Stimulated activated CD8-positive, alpha-beta memory T cell treated with anti-CD3 and anti-CD28 coated beads, Interleukin-12 subunit alpha, Interleukin-12 subunit beta, amount 100 ng/mL, for 24 hours (primary cell): ENCODE measurements around the gene FN1.
"Not testable (repeated sequence)": the region's sequence is repeated elsewhere in the genome, so short reads cannot be mapped to it uniquely, and the experiment has no call there.

Experiments
- DNase-seq: peaks from one replicate; pipeline ENCODE4 v3.0.0-alpha.2; 2020; ENCODE audit errors: extremely low read depth

Gene FN1

DNA sequence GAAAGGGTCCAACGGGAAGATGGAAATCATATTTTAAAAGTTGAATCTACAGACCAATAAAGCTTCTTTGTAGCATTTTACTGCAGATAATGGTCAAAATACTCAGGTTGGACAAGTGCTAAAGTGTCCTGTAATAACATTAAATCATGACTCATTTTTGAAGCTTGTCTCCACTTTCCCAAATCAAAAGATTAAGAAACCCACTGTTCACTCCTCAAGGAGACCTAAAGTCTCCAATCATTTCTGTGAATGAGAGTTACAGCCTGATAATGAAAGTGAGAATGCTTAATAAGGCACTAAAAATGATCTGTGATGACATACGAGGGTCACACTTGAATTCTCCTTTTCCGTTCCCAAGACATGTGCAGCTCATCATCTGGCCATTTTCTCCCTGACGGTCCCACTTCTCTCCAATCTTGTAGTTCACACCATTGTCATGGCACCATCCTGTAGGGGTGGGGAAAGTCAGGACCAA is 70.6 kb downstream of the FN1 start:
- DNase-seq = no peak

GRCh38 chr2:215364157-215365155 is 71.4 kb downstream of the FN1 start:
- DNase-seq = no peak

GRCh38 chr2:215363461-215364156 is 72.3 kb downstream of the FN1 start:
- DNase-seq = no peak

GRCh38 chr2:215363039-215363438 is 72.8 kb downstream of the FN1 start:
- no peak for DNase-seq

DNA sequence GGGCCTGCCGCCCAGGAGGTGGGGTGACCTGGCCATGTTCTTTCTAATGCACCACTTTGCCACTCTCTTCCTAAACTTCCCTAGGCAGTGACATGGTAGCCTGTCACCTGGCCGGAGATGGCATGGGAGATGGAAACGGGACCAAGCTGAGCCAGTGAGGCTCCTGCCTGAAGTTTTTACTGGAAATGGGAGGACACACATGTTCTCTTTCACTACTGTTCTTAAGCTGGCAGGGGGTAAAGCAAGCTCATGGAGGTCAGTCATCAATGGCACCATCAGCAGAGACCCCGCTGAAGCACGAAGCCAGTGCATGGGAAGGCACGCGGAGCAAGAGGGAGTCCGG is 73.3 kb downstream of the FN1 start:
- no peak for DNase-seq

- no peak for DNase-seq
Measured at GRCh38 chr2:215361876-215362561, 73.8 kb downstream of the FN1 start.

DNA sequence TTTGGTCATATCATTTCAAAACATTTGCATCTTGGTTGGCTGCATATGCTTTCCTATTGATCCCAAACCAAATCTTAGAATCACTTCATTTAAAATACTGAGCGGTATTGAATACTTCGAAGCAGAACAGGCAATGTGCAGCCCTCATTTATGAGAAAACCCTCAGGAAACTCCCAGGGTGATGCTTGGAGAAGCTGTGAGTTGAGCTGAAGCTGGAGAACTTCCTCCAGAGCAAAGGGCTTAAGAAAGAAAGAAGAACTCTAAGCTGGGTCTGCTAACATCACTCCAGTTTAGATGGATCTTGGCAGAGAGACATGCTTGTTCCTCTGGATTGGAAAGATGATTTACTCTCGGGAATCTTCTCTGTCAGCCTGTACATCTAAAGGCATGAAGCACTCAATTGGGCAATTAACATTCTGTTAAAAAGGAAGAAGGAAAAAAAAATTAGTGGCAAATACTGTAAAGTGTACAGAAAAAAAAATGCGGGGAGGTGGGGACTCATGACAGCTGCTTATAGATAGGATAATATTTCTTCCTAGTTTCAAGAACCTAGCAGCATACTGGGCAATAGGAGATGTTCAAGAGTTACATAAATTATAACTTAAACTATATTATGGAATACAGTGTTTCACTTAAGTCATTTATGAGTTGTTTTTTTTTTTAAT is 74.5 kb downstream of the FN1 start:
- no peak for DNase-seq

GRCh38 chr2:215360596-215360995 is 75.3 kb downstream of the FN1 start:
- no peak for DNase-seq

GRCh38 chr2:215360059-215360458 is 75.8 kb downstream of the FN1 start:
- DNase-seq = not testable (repeated sequence)

- no peak for DNase-seq
Measured at GRCh38 chr2:215359576-215359922, 76.3 kb downstream of the FN1 start.

GRCh38 chr2:215358891-215359575 is 76.8 kb downstream of the FN1 start:
- no peak for DNase-seq

DNA sequence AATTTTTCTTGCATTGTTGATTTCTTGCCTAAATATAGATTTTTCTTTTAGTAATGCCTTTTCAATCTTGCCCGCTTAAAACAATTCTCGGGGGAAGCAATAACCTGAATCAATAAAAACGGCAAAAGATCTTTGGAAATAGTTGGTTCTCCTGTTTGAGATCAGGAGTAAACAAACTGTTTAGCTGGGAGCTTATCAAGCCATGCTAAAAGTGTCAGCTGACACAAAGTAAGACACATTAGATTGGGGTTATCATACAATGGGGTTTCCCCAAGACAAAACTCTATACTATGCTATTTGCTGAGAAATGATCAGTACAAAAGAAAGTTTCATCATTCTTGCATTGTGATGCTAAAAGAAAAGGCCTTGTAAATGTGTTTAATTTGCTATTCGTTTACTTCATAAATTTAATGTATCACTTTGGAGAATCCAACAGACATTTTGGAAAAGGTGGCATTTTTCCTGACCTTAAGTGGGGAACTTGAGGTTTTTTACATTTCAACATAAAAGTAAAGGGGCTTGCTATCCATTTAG is 77.5 kb downstream of the FN1 start:
- no peak for DNase-seq

DNA sequence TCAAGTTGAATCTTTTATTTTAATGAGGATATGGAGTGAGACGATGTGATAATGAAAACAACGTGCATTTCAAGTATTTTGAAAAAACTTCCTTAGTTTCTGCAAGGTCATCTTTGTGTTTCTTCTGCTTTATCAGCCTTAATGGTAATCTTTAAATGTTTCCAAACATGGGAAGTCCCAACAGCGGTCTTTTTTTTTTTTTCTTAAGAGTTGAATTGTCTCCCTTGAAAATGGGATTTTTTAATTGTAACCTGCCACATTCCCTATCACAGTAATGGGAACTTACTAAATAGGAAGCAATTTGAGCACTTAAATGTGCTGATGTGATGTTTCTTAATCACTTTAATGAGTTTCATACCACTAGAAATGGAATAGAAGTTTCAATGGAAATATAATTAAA is 78.2 kb downstream of the FN1 start:
- no peak for DNase-seq

DNA sequence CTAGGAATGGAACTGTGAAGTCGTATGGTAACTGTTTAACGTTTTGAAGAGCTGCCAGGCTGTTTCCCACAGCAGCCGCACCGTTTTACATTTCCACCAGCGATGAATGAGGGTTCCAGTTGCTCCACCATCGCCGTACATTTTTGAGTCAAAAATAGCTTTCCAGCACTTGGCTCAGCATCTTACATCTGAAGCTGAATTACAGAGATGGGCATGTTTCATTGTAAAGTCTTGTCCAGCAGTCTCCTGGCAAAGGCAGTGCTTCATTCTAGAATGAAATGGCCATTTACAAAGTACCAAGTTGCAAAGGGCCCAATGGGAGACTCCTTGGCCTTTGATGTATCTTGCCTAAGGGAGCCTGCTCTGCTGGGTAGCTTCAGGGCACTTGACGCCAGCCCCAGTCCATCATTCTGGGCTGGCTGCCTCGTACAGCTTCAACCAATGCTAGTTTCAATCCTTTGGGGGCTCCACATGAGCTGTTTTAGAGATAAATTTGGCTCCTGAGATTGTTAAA is 78.9 kb downstream of the FN1 start:
- DNase-seq = no peak

- DNase-seq = no peak
Measured at GRCh38 chr2:215356334-215356947, 79.4 kb downstream of the FN1 start.

- DNase-seq = no peak
Measured at GRCh38 chr2:215355801-215356200, 80.1 kb downstream of the FN1 start.

DNA sequence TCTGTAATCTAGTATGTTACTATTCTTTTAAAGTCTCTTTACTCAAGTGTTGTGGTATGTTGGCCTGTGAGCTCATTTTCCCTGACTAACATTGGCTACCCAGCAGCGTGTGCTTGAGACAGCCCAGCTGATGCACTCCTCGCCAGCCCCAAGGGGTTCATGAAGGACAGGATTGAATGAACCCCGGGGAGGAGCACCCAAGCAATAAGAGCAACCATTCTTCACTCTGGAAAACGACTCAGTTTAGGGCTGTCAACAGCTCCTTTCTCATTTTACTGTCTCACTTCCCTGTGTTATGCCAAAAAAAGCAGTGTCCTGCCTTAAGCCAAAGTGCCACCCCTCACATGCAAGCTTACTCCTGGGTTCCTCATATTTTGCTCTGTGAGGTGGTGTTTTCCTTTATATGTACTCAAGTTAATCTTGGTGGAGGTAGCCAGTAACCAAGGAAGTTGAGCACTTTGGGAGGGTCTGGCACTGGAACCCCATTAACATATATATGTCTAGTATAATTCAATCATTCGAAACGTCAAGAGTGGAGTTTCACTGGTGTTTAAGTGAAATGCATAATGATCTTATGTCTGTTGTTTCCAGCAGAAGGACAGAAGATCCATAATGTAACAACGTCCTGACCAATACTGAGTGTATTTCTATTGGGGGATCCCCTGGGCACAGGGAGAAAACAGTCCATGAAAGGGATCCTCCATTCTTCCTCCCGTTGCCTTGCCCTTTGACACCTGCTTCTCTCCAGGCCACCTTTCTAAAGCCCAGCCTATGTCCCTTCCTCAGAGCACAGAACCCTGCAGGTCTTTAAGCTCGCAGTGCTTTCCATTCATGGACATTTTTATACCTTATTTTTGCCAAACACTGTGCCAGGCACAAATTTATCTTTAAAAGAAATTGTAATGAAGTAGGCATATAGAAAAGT is 80.8 kb downstream of the FN1 start:
- no peak for DNase-seq

DNA sequence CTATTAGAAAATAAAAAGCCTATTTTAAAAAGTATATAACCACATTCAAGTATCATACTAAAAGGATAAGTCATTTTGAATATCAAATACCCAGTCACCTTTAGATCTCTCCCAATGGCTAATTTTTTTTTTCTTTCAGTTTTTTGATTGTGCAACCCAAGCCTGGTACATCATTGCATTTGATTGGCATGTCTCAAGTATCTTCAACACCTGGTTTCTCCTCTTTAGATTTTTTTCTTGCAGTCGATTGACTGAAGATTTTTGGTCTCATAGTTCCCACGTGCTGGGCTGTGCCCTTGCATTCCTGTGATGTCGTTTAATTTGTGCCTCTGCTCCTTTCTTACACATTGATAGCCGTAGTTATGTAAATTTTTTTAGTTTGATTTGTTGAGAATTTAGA is 83.3 kb downstream of the FN1 start:
- DNase-seq = no peak

- DNase-seq = no peak
Measured at GRCh38 chr2:215347878-215348277, 88.0 kb downstream of the FN1 start.
